Activated CD4-positive, alpha-beta T cell treated with anti-CD3 and anti-CD28 coated beads, Interleukin-2, amount 50 U/mL, for 4 hours (primary cell): ENCODE data around the gene UNK.

Experiments
- DNase-seq, 2 experiments: peaks; one replicate each; pipeline ENCODE4 v3.0.0-alpha.2; 2020

The UNK gene, protein sequence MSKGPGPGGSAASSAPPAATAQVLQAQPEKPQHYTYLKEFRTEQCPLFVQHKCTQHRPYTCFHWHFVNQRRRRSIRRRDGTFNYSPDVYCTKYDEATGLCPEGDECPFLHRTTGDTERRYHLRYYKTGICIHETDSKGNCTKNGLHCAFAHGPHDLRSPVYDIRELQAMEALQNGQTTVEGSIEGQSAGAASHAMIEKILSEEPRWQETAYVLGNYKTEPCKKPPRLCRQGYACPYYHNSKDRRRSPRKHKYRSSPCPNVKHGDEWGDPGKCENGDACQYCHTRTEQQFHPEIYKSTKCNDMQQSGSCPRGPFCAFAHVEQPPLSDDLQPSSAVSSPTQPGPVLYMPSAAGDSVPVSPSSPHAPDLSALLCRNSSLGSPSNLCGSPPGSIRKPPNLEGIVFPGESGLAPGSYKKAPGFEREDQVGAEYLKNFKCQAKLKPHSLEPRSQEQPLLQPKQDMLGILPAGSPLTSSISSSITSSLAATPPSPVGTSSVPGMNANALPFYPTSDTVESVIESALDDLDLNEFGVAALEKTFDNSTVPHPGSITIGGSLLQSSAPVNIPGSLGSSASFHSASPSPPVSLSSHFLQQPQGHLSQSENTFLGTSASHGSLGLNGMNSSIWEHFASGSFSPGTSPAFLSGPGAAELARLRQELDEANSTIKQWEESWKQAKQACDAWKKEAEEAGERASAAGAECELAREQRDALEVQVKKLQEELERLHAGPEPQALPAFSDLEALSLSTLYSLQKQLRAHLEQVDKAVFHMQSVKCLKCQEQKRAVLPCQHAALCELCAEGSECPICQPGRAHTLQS

DNA sequence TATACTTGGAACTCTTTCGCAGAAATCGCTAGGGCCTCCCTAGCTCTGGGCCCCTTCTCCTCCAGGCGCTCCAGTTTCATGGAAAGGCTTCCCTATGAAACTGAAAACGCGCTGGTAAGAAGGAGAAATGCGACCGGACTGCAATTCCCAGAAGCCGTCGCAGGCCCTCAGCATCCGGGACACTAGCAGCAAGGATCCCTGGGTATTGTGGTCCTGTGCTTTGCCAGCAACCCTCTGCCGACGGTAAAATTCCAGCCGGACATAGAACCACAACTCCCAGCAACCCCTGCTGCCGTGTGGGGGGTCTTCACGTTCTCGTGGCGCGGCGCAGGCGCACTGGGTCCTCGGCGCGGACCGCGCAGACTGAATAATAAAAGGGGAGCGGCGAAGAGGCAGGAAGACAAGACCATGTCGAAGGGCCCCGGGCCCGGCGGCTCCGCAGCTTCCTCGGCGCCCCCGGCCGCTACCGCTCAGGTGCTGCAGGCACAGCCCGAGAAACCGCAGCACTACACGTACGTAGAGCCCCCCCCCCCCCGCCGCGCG lies at the start of gene UNK:
TSS of gene UNK (plus strand) at position 334 of the 543 bp plus-strand sequence. CDS start at position 409, 75 bp downstream.
- peak; percentile 92 to 93 for DNase-seq

DNA sequence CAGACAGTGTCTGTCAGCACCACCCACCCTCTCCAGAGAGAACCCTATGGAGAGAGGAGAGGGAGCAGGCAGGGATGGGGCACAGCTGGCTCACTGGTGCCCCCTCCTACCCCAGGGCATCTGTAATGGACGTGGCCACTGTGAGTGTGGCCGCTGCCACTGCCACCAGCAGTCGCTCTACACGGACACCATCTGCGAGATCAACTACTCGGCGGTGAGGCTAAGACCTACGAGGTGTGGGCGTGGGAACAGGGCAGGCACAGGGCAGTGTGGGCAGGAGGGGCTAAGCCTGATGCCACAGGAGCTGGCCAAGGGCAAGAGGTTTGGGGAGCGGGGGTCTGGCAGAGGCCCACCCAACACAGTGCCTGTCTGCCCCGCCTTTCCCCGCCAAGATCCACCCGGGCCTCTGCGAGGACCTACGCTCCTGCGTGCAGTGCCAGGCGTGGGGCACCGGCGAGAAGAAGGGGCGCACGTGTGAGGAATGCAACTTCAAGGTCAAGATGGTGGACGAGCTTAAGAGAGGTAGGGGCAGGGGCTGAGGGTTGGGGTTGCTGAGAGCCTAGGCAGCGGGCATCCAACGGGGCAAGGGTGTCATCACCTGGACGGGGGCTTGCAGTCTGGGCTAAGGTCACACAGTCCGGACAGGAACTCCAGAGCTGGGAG lies 48.3 kb upstream of the UNK start:
- DNase-seq: no peak

DNA sequence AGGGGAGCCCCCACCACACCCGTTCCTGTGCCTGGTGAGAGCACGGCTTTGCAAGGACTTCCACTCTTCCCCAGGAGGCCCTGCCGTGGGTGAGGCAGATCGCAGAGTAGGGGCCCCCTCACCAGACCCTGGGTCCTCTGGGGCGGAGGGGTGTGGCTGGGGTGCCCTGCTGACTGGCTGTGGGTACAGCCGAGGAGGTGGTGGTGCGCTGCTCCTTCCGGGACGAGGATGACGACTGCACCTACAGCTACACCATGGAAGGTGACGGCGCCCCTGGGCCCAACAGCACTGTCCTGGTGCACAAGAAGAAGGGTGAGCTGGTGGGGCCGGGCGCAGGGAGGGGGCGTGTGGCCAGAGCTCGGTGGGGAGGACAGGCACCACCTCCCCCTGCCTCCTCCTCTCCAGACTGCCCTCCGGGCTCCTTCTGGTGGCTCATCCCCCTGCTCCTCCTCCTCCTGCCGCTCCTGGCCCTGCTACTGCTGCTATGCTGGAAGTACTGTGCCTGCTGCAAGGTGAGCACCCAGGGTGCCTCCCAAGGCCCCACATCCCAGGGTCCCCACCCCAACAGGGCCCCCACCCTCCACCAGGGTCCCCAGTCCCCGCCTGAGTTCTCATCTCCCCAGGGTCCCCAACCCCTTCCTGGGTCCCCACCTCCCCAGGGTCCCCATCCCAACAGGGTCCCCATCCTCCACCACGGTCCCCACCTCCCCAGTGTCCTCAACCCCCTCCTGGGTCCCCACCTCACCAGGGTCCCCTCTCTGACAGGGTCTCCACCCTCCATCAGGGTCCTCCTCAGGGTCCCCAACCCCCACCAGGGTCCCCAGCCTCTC lies 47.3 kb upstream of the UNK start:
- no peak for DNase-seq

DNA sequence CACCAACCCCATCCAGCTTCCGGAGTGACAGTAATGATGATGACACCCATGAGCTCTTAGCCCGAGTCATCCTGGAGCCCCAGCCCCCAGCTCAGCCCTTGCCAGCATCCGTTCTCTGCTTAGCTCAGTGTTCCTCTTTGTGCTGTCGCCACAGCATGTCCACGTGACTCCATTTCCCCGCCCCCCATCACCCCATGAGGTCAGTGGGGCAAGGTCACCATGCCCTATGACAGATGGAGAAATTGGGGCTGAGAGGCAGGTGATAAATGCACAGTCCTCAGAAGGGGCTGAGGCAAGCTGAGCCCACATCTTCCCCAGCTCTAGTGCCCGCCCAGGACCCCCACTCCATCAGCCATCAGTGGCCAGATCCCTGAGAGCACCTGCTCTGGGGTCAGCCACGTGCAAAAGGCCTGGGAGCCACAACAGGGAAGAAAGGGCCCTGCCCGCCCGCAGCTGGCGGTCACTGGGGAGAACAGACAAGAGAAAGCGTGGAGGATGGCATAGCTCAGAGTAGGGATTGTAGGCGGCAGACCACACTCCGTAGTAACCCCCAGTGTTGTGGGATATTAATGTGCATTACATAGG lies 46.3 kb upstream of the UNK start:
- no peak for DNase-seq

DNA sequence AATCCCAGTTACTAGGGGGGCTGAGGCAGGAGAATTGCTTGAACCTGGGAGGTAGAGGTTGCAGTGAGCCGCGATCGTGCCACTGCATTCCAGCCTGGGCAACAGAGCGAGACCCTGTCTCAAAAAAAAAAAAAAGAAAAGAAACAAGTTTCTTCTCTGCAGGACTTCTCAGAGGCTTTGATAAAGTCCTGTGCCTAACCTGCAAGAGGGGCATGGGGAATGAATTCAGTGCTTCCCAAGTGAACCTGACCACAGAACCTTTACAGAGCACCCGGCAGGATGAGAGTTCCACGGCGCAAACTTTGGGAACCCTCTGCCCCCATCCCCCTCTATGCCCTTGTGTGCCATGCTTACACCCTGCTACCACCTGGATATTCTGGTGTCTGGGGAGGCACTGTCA lies 45.4 kb upstream of the UNK start:
- no peak for DNase-seq

DNA sequence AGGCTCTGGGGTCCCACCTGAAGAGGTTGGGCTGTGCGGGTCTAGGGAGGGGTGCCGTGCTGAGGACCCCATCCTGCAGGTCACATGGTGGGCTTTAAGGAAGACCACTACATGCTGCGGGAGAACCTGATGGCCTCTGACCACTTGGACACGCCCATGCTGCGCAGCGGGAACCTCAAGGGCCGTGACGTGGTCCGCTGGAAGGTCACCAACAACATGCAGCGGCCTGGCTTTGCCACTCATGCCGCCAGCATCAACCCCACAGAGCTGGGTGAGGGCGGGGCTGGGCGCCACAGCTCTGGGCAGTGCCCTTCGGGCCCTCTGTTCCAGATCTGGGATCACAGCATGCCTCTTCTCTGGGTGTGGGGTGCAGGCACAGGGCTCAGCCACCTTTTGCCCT lies 44.8 kb upstream of the UNK start:
- DNase-seq: no peak

DNA sequence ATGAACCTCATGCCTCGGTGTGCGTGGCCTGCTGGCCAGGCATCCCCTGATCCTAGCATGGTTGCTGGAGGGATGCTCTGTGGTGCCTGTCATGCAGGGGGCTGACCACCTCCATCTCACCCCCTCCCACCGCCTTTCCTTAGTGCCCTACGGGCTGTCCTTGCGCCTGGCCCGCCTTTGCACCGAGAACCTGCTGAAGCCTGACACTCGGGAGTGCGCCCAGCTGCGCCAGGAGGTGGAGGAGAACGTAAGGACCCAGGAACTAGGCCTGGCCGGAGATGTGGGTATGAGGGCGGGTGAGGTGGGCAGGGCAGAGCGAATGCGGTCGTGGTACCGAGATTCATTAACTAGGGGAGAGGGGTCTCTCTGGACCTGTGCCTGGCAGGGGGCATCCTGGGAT lies 44.4 kb upstream of the UNK start:
- no peak for DNase-seq

DNA sequence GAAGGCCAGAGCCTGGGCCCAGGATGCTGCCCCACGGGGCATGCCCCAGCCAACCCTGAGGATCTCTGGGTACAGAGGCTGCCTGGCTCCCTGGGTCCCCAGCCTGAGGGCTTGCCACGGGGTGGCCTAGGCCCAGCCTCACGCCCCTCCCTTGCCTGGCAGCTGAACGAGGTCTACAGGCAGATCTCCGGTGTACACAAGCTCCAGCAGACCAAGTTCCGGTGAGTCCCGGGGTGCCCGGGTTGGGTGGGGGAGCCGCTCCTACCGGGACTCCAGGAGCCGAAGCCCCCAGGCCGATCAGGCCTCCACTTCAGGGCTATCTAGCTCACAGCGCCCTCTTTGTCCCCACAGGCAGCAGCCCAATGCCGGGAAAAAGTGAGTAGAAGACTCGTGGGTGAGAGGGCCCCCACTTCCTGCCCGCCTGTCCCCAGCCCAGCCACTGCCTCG lies 44.0 kb upstream of the UNK start:
- no peak for DNase-seq

DNA sequence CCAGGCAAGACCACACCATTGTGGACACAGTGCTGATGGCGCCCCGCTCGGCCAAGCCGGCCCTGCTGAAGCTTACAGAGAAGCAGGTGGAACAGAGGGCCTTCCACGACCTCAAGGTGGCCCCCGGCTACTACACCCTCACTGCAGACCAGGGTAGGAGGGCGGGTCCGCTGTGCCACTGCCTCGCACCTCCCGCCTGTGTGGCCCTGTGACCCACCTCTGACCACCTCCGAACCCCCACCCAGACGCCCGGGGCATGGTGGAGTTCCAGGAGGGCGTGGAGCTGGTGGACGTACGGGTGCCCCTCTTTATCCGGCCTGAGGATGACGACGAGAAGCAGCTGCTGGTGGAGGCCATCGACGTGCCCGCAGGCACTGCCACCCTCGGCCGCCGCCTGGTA lies 42.3 kb upstream of the UNK start:
- no peak for DNase-seq

DNA sequence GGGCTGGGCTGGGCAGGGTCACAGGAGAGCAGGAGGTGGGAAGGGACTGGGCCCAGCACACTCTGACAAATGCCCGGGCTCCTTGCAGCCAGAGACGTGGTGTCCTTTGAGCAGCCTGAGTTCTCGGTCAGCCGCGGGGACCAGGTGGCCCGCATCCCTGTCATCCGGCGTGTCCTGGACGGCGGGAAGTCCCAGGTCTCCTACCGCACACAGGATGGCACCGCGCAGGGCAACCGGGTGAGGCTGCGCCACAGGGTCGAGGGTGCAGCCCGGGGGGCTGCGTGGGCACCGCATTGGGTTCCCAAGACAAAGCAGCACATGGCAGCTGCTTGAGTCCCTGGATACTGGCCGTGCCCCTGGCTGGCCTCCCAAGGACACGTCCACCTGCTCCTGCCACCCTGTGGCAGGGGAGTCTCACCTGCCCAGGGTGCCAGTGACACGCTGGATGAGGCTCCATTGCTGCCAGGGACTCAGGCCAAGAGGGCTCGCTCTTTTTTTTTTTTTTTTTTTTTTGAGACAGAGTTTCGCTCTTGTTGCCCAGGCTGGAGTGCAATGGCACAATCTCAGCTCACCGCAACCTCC lies 40.9 kb upstream of the UNK start:
- no peak for DNase-seq

DNA sequence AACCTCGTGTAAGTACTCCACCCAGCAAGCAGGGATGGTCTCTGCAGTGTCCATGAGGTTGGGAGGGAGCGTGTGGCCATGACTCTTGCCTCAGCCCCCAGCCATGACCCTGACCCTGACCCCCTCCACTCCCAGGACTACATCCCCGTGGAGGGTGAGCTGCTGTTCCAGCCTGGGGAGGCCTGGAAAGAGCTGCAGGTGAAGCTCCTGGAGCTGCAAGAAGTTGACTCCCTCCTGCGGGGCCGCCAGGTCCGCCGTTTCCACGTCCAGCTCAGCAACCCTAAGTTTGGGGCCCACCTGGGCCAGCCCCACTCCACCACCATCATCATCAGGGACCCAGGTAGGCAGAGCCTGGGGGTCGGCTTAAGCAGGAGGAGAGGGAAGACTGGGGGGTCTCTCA lies 35.9 kb upstream of the UNK start:
- no peak for DNase-seq

DNA sequence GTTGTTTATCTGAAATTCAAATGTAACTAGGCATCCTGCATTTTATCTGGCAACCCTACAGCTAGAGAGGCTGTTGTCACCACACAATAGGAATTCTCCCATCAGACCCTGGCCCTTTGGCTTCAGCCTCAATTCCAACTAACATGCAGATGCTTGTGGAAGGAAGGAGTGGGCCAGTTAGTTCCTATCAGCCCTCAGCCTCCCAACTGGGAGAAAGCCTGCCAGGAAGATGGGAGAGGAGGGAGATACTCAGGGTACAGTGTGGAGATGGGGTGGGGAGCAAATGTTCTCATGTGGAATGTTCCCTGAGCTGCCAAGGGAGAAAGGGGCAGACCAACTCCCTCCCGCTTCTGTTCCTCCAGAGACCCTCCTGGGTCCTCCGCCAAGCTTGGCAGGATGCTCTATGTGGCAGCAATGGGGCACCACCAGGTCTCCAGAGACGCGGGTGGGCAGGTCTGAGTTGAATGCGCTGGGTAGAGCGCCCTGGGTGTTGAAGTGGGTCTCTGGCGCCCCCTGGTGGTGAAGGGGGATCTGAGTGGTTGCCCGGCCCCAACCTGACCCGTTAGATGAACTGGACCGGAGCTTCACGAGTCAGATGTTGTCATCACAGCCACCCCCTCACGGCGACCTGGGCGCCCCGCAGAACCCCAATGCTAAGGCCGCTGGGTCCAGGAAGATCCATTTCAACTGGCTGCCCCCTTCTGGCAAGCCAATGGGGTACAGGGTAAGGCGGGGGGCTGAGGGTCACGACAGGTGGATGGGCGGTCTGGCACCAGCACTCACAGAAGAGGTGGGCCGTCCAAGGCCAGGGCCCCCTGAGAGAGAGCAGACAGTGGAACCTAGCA lies 34.8 kb upstream of the UNK start:
- DNase-seq: peak; percentile 86

DNA sequence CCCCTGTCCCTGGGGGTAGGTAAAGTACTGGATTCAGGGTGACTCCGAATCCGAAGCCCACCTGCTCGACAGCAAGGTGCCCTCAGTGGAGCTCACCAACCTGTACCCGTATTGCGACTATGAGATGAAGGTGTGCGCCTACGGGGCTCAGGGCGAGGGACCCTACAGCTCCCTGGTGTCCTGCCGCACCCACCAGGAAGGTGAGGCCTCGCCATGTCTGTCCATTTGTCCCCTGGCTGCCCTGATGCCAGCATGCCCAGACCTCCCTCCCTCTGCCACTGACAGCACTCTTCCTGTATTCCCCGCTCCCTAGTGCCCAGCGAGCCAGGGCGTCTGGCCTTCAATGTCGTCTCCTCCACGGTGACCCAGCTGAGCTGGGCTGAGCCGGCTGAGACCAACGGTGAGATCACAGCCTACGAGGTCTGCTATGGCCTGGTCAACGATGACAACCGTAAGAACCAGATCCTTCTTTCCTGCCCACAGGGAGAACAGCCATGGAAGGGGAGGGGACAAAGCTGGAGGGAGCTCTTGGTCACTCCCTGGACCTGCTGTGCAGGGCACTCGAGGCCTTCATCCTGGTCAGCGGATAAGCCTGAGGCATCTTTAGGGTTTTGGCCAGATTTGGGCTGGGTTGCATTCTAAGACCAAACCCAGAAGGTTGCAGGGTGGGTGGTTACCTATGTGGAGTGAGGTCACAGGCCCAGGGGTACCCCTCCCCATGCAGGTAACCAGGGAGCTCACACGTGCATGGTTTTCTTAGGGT lies 33.8 kb upstream of the UNK start:
- DNase-seq: no peak

DNA sequence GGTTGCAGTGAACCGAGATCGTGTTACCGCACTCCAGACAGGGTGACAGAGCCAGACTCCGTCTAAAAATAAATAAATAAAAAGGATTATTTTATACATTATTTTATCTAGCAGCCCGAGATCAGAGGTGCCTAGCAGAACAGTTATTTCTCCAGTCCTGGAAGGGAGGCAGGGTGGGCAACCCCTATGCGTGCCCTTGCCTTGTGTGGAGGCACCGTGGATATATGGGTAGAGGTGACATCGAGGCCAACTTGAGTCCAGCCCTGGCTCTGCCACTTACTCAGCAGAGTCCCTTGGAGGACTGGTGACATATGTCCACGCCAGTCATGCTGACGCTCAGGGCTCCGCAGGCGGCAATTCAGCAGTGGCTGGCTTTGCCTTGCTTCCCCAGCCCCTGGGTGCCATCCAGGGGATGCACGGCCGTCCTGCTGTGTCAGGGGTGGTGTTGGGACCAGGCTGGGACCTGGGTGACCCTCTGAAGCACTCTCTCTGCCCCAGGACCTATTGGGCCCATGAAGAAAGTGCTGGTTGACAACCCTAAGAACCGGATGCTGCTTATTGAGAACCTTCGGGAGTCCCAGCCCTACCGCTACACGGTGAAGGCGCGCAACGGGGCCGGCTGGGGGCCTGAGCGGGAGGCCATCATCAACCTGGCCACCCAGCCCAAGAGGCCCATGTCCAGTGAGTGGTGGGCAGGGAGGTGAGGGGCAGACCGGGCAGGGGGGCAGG lies 32.8 kb upstream of the UNK start:
- DNase-seq: no peak

DNA sequence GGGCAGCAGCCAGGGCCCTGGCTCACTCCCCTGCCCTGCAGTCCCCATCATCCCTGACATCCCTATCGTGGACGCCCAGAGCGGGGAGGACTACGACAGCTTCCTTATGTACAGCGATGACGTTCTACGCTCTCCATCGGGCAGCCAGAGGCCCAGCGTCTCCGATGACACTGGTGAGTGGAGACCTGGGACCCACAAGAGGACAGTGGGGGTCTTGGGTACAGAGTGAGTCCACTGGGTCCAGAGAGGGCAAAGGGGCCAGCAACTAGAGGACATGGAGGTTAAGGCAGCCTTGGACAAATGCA lies 32.2 kb upstream of the UNK start:
- DNase-seq: no peak

DNA sequence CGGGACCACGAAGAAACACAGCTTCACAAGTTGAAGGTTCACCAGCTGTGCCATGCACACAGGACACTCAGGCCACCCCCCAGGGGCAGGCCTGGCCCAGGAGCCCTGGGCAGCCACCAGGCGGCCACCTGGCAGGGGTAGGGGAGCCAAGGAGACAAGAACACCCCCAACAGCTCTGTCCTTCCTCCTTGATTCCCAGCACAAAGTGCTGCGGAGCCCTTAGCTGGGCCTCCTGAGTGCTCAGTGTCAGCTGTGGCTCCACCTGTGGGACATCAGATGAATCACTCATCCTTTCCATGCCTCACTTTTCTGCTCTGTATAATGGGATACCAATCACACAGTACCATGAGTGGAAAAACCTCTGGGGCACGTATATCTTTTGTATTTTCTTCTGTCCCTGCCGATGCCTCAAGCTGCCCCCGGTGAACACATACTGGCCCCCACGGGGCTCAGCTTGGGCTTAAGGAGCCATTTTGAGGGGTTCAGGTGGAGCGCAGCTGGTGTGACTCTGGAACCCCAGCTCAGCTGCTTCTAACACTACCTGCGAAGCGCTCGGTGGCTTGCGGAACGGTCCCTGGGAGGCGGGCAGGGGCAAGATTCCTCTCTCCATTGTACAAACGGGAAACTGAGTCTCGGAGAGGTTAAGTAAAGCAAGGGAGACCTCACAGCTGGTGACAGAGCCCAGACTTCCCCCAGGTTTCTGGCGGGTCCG lies 31.6 kb upstream of the UNK start:
- no peak for DNase-seq

DNA sequence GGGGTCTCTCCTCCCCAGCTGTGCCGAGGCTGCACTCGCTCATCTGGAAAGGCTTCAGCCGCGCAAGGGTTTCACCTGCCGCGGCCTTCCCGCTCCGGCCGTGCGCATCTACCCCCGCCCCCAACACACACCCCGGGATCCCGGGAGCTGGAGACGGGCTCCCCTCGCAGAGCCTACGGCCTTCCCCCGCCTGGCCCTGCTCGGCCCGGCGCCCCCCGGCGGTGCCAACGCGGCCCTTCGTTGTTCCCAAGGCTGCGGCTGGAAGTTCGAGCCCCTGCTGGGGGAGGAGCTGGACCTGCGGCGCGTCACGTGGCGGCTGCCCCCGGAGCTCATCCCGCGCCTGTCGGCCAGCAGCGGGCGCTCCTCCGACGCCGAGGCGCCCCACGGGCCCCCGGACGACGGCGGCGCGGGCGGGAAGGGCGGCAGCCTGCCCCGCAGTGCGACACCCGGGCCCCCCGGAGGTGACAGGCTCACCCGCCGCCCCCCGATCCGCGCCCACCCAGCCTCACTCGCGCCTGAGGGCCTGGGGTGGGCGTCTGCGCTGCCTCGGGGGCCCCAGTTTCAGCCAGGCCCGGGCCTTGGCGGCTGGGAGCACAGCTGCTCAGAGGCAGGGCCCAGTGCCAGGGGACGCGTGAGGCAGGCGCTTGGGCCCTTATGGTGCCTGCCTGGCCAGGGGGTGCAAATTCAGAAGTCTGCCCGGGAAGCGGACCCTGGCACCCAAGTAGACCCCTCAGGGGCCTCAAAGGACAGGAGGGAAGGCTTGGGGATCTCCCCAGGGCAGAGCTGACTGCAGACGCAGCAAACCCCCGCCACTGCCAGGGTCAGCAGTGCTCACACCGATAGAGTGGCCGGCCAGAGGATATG lies 30.9 kb upstream of the UNK start:
- peak; percentile 51 to 57 for DNase-seq
